HL-60/S4 treated with retinoic acid at 250 ng/mL for 4 days and 3 days (cell line): ENCODE measurements around the gene WDR86.

Experiments
- in situ Hi-C: fragments of 300-500 bp; cut with MboI; formaldehyde crosslinking; loops from 2 replicates; pipeline ENCODE4 v1.7.0; 2022; ENCODE audit warnings: low sequenced_read_pairs

WDR86 gene

GRCh38 chr7:151363182-151363581 is 46.7 kb downstream of the WDR86 start:
- in situ Hi-C loops = no loop called here

DNA sequence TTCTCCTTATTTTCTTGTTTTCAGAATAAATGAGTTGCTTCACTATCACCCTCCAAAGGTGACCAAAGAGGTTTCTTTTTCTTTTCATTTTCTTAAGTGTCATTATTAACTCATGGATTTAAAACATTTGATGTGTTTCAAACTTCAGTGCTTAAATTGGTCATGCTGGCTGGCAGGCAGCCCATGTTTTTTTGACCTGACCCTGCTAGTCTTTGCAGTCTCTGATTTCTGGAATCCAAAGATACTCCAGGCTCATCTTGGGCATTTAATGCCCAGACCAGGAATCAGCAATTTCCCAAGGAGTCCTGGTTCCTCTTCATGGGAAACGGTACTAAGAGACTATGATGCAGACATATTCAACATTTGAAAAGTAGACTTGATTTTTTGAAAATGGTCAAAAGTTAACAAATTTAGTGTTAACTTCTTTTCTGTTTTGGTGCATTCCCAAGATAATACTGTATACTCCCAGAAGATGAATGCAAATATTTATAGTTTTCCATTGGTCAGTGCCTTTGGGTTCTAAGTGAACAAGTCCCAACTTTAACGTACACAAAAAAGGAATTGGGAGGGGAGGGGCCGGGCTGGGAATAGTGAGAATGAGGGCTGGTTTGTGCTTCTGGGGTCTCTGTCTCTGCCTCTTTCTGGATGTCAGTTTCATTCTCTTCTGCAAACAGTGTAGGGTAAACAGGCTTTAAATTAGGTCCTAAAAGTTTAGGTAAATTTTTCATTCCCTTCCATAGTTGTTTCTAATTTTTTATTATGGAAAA is 48.5 kb downstream of the WDR86 start:
- in situ Hi-C loops = no loop called here

DNA sequence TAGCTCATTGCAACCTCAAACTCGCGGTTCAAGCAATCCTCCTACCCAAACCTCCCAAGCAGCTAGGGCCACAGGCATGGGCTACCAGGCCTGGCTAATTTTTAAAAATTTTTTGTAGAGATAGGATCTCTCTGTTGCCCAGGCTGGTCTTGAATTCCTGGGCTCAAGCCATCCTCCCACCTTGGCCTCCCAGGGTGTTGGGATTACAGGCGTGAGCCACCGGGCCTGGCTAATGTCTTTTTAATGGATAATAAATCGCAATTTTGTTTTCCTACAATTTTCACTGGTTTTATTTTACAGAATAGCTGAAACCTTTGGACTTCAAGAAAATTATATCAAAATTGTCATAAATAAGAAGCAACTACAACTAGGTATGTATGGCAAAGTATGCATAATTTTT is 57.3 kb downstream of the WDR86 start:
- in situ Hi-C loops = no loop called here

- in situ Hi-C loops = no loop called here
These were observed 57.9 kb downstream of the WDR86 start for GRCh38 chr7:151351967-151352366.

DNA sequence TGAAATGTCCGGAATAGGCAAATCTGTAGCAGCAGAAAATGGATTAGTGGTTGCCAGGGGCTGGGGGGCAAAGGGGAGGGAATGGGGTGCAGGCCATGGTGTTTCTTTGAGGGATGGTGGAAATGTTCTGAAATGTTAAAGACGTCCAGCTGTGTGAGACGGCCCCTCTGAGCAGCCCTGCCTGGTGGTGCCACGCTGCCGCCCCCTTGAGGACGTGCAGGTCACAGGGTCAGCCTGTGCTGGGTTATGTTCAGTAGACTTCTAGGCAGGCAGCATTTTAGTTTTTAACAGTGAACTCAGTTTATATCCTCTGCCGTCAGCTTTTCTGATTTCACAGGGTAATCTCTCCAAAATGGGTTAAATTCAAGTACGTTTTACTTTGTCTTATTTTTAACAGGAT is 58.8 kb downstream of the WDR86 start:
- in situ Hi-C loops = no loop called here

DNA sequence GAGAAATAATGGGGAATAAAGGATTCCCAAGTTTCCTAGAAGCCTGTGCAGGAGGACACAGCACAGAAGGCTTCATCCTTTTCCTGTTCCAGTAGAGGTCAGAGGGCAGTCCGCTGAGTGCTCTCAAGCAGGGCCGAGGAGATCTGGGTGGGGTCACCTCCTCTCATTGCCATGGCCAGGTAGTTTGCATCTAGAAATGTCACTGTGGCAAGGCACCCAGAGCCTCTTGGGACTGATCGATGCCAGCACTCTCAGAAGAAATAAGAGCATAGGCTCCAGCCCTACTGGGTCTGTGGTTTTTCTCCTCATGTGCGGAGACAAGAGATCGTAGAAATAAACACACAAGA is 60.4 kb downstream of the WDR86 start:
- in situ Hi-C loops = no loop called here

- in situ Hi-C loops = no loop called here
These were observed 60.9 kb downstream of the WDR86 start for GRCh38 chr7:151348970-151349369.

GRCh38 chr7:151347200-151347599 is 62.6 kb downstream of the WDR86 start:
- in situ Hi-C loops = no loop called here

DNA sequence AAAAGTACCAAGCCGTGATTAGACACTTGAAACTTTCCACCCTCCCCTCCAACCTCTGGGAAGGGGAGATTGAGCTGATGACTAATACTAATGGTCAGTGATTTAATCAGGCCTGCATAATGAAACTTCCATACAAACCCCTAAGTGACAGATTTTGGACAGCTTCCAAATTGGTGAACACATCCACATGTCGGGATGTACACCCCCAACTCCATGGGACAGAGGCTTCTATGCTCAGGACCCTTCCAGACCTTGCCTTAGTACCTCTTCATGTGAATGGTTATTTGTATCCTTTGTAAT is 63.4 kb downstream of the WDR86 start:
- in situ Hi-C loops = no loop called here

- in situ Hi-C loops = no loop called here
These were observed 64.0 kb downstream of the WDR86 start for GRCh38 chr7:151345576-151346469.

- in situ Hi-C loops = no loop called here
These were observed 66.3 kb downstream of the WDR86 start for GRCh38 chr7:151343516-151343915.

DNA sequence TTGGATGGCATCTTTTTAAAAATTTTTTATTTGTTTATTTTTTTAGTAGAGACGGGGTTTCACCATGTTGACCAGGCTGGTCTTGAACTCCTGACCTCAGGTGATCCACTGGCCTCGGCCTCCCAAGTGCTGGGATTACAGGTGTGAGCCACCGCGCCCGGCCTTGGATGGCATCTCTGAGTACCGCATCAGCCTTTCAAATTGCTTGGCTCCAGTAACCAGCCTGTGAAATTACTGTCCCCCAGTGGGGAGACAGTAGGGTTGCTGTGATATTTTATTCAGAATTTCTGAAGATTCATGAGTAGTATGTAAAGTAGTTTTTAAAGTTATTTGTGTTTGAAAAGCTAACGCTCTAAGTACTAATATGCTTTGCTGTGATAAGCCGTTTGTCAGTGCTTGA is 67.0 kb downstream of the WDR86 start:
- in situ Hi-C loops = no loop called here

DNA sequence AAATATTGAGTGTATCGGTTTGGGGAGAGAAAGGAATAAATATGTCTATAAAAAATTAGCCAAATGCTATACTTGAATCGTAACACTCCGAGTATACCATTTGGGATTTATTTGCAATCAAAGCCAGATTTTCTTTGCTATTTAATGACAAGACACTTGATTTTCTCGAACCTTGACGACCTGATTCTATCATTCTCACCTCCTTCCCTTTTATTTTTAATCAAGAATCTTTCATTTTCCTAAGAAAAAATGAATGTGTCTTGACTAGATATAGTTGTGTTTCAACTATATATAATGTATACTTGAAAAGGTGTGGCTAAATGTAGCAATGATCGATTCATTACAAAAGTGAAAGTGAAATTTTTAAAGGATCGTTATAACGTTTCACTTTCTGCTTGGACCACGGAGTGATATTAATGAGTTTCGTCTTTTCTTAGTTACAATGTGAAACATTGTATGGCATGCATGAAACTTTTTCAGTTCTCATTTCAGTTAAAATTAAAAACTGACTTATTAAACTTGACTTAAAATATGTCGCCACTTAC is 67.7 kb downstream of the WDR86 start:
- in situ Hi-C loops = no loop called here

- in situ Hi-C loops = no loop called here
These were observed 68.3 kb downstream of the WDR86 start, which contains the start of gene NUB1 for GRCh38 chr7:151341357-151342101. Gene NUB1, plus strand, starts transcription at chr7:151341812. Its CDS starts 3,538 bp downstream, at chr7:151345350.

- in situ Hi-C loops = no loop called here
These were observed 69.0 kb downstream of the WDR86 start for GRCh38 chr7:151340794-151341356.

- in situ Hi-C loops = no loop called here
These were observed 70.0 kb downstream of the WDR86 start for GRCh38 chr7:151339651-151340382.

- in situ Hi-C loops = no loop called here
These were observed 71.0 kb downstream of the WDR86 start for GRCh38 chr7:151338809-151339208.

DNA sequence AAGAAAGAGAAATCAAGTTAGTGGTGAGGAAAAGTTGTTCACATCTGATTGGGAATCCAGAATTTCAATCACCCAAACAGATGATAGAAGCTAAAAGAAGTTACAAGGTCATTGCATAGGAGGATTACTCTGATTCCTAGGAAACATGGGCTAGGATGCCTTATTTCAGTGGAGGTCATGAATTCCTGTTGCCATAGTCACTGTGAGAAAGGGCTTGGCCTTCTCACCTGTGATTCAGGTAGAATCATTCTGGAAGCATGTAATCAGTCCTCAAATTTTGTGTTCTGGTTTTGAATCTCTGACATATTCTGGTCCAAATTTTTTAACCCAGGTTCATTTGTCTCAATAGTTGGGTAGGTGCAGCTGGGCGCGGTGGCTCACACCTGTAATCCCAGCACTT is 72.5 kb downstream of the WDR86 start:
- in situ Hi-C loops = no loop called here

- in situ Hi-C loops = no loop called here
These were observed 73.7 kb downstream of the WDR86 start for GRCh38 chr7:151336027-151336708.

DNA sequence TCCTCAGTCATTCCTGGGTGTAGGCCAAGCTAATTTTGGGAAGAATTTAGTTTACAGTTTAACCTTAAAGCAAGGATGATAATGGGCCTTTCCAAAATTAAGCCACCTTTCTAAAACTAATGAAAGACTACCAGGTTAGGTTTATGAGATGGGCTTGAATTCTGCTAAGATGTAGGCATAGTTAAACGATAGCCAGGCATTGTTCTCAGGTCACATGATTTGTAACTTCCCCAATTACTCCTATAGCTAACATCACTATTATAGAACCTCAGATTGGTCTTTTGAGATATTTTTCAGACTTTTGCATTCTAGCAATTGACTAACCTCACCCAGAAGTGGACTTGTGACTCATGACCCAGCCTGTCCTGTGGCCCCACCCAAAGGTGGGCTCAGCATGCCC is 75.2 kb downstream of the WDR86 start:
- in situ Hi-C loops = no loop called here
